Measurements from ENCODE around the gene TMEM61. TPM values are rescaled to one million over a fixed set of nuclear protein-coding genes. Genes with fewer than 3 reads are reported as not detected.

The TMEM61 gene
- not detected in 2 replicates for polyA plus RNA-seq (2012; rRNA removed)
- polyA plus RNA-seq (2012; cell fraction: cytosol; rRNA removed): not detected in 2 replicates
- not detected in 2 replicates for polyA plus RNA-seq (2012; cell fraction: nucleus; rRNA removed)

GRCh38 chr1:54980528-54981241, at the start of gene TMEM61:
Gene TMEM61 (plus strand): TSS chr1:54980628. CDS start chr1:54981066, 438 bp downstream.
- no peak within 1 kb of the TSS for H3K9ac ChIP-seq
- DNase-seq: peak; percentile 73
- no peaks in the 10 kb centered on the region for H3K9me3 ChIP-seq
- H3K4me3 ChIP-seq (ENCODE audit: low read depth in 2 of 2, low read length in 1 of 2): peak within 1 kb of the TSS in 1 of 2 experiments; percentile 40; a peak in 2 of 4 replicates
- no peaks in the 10 kb centered on the region for H3K79me2 ChIP-seq (ENCODE audit: insufficient read depth)
- H3K36me3 ChIP-seq (replicated peaks in 1 of 2; ENCODE audit: control insufficient read depth in 1 of 2, insufficient read depth in 2 of 2, low read length in 1 of 2): no peaks in the 10 kb centered on the region
- POLR2A ChIA-PET: no interaction called here
- no peaks in the 10 kb centered on the region for H3K9me2 ChIP-seq
- H3K4me1 ChIP-seq (ENCODE audit: control insufficient read depth in 1 of 2, insufficient read depth in 2 of 2, low read depth in 1 of 2, low read length in 1 of 2): no peaks in the 10 kb centered on the region; a peak in 1 of 4 replicates
- TF ChIP-seq NFIC (IDR thresholded peaks at IDR 0.05; ENCODE audit: borderline replicate concordance): no peak
- no peak for TF ChIP-seq MXI1 (IDR thresholded peaks at IDR 0.05; ENCODE audit: low read depth, low read length)
- no peak for TF ChIP-seq GATA2 (CRISPR knock-in tag; IDR thresholded peaks at IDR 0.05)
- TF ChIP-seq EZH2phosphoT487 (IDR thresholded peaks at IDR 0.05; ENCODE audit: borderline replicate concordance, low read depth): no peak
- TF ChIP-seq ZBTB33 (IDR thresholded peaks at IDR 0.05; ENCODE audit: borderline replicate concordance, low read depth): no peak
- TF ChIP-seq RCOR1 (IDR thresholded peaks at IDR 0.05; ENCODE audit: low read length): no peak
- TF ChIP-seq FOXM1 (IDR thresholded peaks at IDR 0.05; ENCODE audit: low read depth): no peak
- TF ChIP-seq RAD21 (IDR thresholded peaks at IDR 0.05; ENCODE audit: low read length): no peak
- TF ChIP-seq CTCF (IDR thresholded peaks at IDR 0.05): no peak
- TF ChIP-seq JUND (IDR thresholded peaks at IDR 0.05): no peak
- no peak for TF ChIP-seq FOXJ3 (CRISPR knock-in tag; IDR thresholded peaks at IDR 0.05)
- TF ChIP-seq SMC3 (IDR thresholded peaks at IDR 0.05; ENCODE audit: low read depth, low read length): no peak
- TF ChIP-seq GABPA (IDR thresholded peaks at IDR 0.05; ENCODE audit: low read depth): no peak
- TF ChIP-seq TAF1 (IDR thresholded peaks at IDR 0.05; ENCODE audit: borderline replicate concordance, low read depth, low read length): no peak
- TF ChIP-seq YY1 (IDR thresholded peaks at IDR 0.05; ENCODE audit: low read depth): no peak
- no peak for TF ChIP-seq RXRA (IDR thresholded peaks at IDR 0.05; ENCODE audit: borderline replicate concordance, low read depth)
- TF ChIP-seq NRF1 (IDR thresholded peaks at IDR 0.05; ENCODE audit: low read depth, low read length): no peak
- TF ChIP-seq EP300 (IDR thresholded peaks at IDR 0.05; ENCODE audit: borderline replicate concordance in 1 of 2, low read depth in 1 of 2, low read length in 1 of 2): no peak
- TF ChIP-seq TEAD4 (IDR thresholded peaks at IDR 0.05; ENCODE audit: borderline replicate concordance, insufficient read depth): no peak
- TF ChIP-seq REST (IDR thresholded peaks at IDR 0.05; ENCODE audit: low read depth, low read length): no peak
- H3K27me3 ChIP-seq (ENCODE audit: insufficient read depth): no peaks in the 10 kb centered on the region; the same call in 1 of the 2 replicates
- H3K4me2 ChIP-seq: peak within 1 kb of the TSS; percentile 63
- WGBS (ENCODE audit: low lambda C conversion rate): 77% methylated on average over 19 of the region's 69 CpGs
- H3K27ac ChIP-seq (ENCODE audit: low read depth in 2 of 2, low read length in 1 of 2): no peak within 1 kb of the TSS
- H2AFZ ChIP-seq (ENCODE audit: low read depth): no peak within 1 kb of the TSS
- CTCF ChIA-PET: interaction anchor here (0.7 to 5.0 kb wide), 3 partner anchors 15 to 30 kb away, joined by 3 to 42 read pairs (median 10); no protein-coding TSS in a partner anchor
- no peaks in the 10 kb centered on the region for H3F3A ChIP-seq (replicated peaks; ENCODE audit: insufficient read depth)
- no peaks in the 10 kb centered on the region for H4K20me1 ChIP-seq (ENCODE audit: insufficient read depth)

All from SK-N-SH (cell line).